ENCODE measurements around the gene PSMB2. TPM values are rescaled to one million over a fixed set of nuclear protein-coding genes. Genes with fewer than 3 reads are reported as not detected.

Gene PSMB2
- total RNA-seq, 1 experiment from 2014 or later: 86.0 TPM

GRCh38 chr1:35572296-35572695, 69.0 kb downstream of the PSMB2 start:
- H3K4me2 ChIP-seq (ENCODE audit: insufficient read depth, insufficient read length, low read length): no peak overlapping the region
- H2BK5ac ChIP-seq (ENCODE audit: insufficient read length, low read length): no peak overlapping the region
- Mint-ChIP-seq H3K36me3 (ENCODE audit: insufficient read depth in 1 of 3, low read depth in 3 of 3) (no peaks in the 10 kb centered on the region), H3K27ac (no peak overlapping the region), H3K4me3 (no peak overlapping the region), H3K9me3 (no peaks in the 10 kb centered on the region; a peak in 1 of 5 replicates), H3K4me1 (peaks cover 22 to 30% of the 10 kb centered on the region in 2 experiments), H3K27me3 (ENCODE audit: low read depth) (peaks cover 88% of the 10 kb centered on the region)
- H3K18ac ChIP-seq (ENCODE audit: insufficient read length, low read depth, low read length): no peak overlapping the region
- no peak overlapping the region for H2BK120ac ChIP-seq (ENCODE audit: low read depth, low read length, poor library complexity, severe bottlenecking)
- no peak overlapping the region for H4K5ac ChIP-seq (ENCODE audit: insufficient read length, low read depth, low read length)
- H3K23ac ChIP-seq (ENCODE audit: insufficient read length, low read depth, low read length): no peak overlapping the region
- no peak overlapping the region for H4K91ac ChIP-seq (ENCODE audit: insufficient read length, low read depth, low read length)
- no peak for DNase-seq
- H3K56ac ChIP-seq (ENCODE audit: insufficient read length, low read depth, low read length): no peak overlapping the region
- no peak overlapping the region for H4K8ac ChIP-seq (replicated peaks; ENCODE audit: insufficient read length, low read depth, low read length)
- H2AFZ ChIP-seq (ENCODE audit: low read length): no peak overlapping the region
- no peaks in the 10 kb centered on the region for H3K9me3 ChIP-seq (ENCODE audit: control insufficient read depth, low read depth, low read length)
- no peak overlapping the region for H3K4ac ChIP-seq (ENCODE audit: low read depth, low read length)
- no peak overlapping the region for H3K27ac ChIP-seq (ENCODE audit: insufficient read length, low read depth, low read length)
- peaks cover 65% of the 10 kb centered on the region for H3K27me3 ChIP-seq (ENCODE audit: insufficient read depth, low read length)
- no peaks in the 10 kb centered on the region for H3K79me1 ChIP-seq (ENCODE audit: insufficient read depth, low read depth, low read length, poor library complexity, severe bottlenecking)
- no peaks in the 10 kb centered on the region for H3K79me2 ChIP-seq (ENCODE audit: insufficient read depth, low read length)
- no peaks in the 10 kb centered on the region for H4K20me1 ChIP-seq (ENCODE audit: control insufficient read depth, insufficient read depth, insufficient read length)
- peaks cover 12% of the 10 kb centered on the region for H3K23me2 ChIP-seq (ENCODE audit: insufficient read length, low read depth, low read length, poor library complexity, severe bottlenecking)
- WGBS (ENCODE audit: extremely low coverage, insufficient read length, low lambda C conversion rate): no CpG with 5 or more reads among the region's 2 CpGs
- no peak overlapping the region for H2BK15ac ChIP-seq (ENCODE audit: low read depth, low read length)
- no peak overlapping the region for H3T11ph ChIP-seq (ENCODE audit: low read length)
- 0 out of 2 replicates have a peak, but pooled peaks cover 2% of the 10 kb centered on the region for H3K4me1 ChIP-seq (ENCODE audit: insufficient read depth, low read length)
- H2BK12ac ChIP-seq (ENCODE audit: insufficient read length, low read depth, low read length): no peak overlapping the region
- H3K14ac ChIP-seq (ENCODE audit: insufficient read depth, low read length): no peak overlapping the region
- H2AK5ac ChIP-seq (ENCODE audit: insufficient read length, low read length): no peak overlapping the region
- no peak overlapping the region for H3K9ac ChIP-seq (ENCODE audit: extremely low read depth, insufficient read length, low read length)
- H2BK20ac ChIP-seq (ENCODE audit: low read depth, low read length, poor library complexity, severe bottlenecking): no peak overlapping the region
- TF ChIP-seq CTCF (conservative IDR thresholded peaks at IDR 0.05): no peak

All from H9 (cell line).